IPS-NIHi7 (cell line): ENCODE measurements around the gene MRPL12.

Experiments used
- DNase-seq: peaks from one replicate; pipeline ENCODE4 v3.0.0; 2012; ENCODE audit warnings: mixed read lengths; ENCODE audit errors: extremely low spot score

MRPL12 gene

GRCh38 chr17:81740395-81740961 is 37.3 kb downstream of the MRPL12 start:
- no peak for DNase-seq

- no peak for DNase-seq
These were observed 38.0 kb downstream of the MRPL12 start for GRCh38 chr17:81741049-81741593.

GRCh38 chr17:81741594-81742452 is 38.7 kb downstream of the MRPL12 start:
- DNase-seq, result no peak
